Measurements from ENCODE around the gene DEXI. TPM values are rescaled to one million over a fixed set of nuclear protein-coding genes. Genes with fewer than 3 reads are reported as not detected.
A peak's percentile ranks its signal among the peaks of the same experiment; 100 is the strongest.

The DEXI gene
- total and polyA plus RNA-seq, 9 of the 15 experiments (the other 6 are each of a cell fraction or from before 2014, with no cell fraction given) = 2.9 to 40.1 (median 22.0) TPM

DNA sequence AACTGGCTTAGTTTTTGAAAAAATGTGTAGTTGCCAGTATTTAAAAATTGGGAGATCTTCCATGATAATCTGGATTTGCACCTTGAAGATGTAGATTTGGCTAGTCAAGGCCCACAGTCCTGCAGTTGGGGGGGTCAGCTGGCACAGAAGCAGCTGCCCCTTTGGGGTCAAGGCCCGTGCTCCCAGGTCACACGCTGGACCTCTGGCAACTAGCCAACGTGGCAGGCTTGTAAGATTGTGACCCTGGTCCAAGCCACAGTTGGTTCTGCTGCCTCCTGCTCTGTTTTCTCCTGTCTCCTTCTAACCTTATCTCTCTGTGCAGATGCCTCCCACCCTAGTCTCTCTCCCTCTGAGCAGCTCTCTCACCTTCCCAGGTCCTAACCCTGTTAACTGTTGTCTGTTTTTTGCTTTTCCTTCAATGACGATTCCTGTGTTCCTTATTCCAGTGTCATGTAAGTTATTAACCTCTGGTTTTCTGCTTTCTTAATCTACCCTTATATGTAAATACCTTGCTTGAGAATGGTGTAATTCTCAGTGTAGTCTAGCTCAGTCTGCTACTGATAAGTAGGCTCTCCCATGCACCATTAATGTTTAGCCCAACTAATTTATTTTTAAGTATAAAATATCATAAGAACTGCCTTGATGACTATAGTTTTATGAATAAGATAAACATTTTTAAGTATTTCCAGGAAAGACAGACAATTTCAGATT is 30.0 kb upstream of the DEXI start (continued):
- TF ChIP-seq, protein P1, sequence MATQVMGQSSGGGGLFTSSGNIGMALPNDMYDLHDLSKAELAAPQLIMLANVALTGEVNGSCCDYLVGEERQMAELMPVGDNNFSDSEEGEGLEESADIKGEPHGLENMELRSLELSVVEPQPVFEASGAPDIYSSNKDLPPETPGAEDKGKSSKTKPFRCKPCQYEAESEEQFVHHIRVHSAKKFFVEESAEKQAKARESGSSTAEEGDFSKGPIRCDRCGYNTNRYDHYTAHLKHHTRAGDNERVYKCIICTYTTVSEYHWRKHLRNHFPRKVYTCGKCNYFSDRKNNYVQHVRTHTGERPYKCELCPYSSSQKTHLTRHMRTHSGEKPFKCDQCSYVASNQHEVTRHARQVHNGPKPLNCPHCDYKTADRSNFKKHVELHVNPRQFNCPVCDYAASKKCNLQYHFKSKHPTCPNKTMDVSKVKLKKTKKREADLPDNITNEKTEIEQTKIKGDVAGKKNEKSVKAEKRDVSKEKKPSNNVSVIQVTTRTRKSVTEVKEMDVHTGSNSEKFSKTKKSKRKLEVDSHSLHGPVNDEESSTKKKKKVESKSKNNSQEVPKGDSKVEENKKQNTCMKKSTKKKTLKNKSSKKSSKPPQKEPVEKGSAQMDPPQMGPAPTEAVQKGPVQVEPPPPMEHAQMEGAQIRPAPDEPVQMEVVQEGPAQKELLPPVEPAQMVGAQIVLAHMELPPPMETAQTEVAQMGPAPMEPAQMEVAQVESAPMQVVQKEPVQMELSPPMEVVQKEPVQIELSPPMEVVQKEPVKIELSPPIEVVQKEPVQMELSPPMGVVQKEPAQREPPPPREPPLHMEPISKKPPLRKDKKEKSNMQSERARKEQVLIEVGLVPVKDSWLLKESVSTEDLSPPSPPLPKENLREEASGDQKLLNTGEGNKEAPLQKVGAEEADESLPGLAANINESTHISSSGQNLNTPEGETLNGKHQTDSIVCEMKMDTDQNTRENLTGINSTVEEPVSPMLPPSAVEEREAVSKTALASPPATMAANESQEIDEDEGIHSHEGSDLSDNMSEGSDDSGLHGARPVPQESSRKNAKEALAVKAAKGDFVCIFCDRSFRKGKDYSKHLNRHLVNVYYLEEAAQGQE (IDR thresholded peaks at IDR 0.05; ENCODE audit: borderline replicate concordance) = peak; percentile 39; the same call in 1 of the 2 replicates
- TF ChIP-seq, protein P1 (CRISPR knock-in tag; IDR thresholded peaks at IDR 0.05; ENCODE audit: low read depth) = no peak
- peak; percentile 37; the same call in 1 of the 2 replicates for TF ChIP-seq ETV1 (tag; conservative IDR thresholded peaks at IDR 0.05; ENCODE audit: low read depth)
- TF ChIP-seq, protein P2, sequence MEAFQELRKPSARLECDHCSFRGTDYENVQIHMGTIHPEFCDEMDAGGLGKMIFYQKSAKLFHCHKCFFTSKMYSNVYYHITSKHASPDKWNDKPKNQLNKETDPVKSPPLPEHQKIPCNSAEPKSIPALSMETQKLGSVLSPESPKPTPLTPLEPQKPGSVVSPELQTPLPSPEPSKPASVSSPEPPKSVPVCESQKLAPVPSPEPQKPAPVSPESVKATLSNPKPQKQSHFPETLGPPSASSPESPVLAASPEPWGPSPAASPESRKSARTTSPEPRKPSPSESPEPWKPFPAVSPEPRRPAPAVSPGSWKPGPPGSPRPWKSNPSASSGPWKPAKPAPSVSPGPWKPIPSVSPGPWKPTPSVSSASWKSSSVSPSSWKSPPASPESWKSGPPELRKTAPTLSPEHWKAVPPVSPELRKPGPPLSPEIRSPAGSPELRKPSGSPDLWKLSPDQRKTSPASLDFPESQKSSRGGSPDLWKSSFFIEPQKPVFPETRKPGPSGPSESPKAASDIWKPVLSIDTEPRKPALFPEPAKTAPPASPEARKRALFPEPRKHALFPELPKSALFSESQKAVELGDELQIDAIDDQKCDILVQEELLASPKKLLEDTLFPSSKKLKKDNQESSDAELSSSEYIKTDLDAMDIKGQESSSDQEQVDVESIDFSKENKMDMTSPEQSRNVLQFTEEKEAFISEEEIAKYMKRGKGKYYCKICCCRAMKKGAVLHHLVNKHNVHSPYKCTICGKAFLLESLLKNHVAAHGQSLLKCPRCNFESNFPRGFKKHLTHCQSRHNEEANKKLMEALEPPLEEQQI (IDR thresholded peaks at IDR 0.05) = peak; percentile 92; the same call in 1 of the 2 replicates
- 0 out of 2 replicates have a peak, but pooled peaks have one; percentile 29 for TF ChIP-seq ZNF324 (CRISPR knock-in tag; IDR thresholded peaks at IDR 0.05)
- no peak for TF ChIP-seq FOS (IDR thresholded peaks at IDR 0.05; ENCODE audit: extremely low read depth, insufficient read length)
- TF ChIP-seq TCF3 (CRISPR knock-in tag; IDR thresholded peaks at IDR 0.05) = peak; percentile 98
- 0 out of 2 replicates have a peak, but pooled peaks have one; percentile 36 for TF ChIP-seq ZFX (CRISPR knock-in tag; IDR thresholded peaks at IDR 0.05)
- TF ChIP-seq NR2C1 (IDR thresholded peaks at IDR 0.05) = peak; percentile 81
- TF ChIP-seq NR2C1 (tag; IDR thresholded peaks at IDR 0.05) = peak; percentile 86
- TF ChIP-seq, protein P3, sequence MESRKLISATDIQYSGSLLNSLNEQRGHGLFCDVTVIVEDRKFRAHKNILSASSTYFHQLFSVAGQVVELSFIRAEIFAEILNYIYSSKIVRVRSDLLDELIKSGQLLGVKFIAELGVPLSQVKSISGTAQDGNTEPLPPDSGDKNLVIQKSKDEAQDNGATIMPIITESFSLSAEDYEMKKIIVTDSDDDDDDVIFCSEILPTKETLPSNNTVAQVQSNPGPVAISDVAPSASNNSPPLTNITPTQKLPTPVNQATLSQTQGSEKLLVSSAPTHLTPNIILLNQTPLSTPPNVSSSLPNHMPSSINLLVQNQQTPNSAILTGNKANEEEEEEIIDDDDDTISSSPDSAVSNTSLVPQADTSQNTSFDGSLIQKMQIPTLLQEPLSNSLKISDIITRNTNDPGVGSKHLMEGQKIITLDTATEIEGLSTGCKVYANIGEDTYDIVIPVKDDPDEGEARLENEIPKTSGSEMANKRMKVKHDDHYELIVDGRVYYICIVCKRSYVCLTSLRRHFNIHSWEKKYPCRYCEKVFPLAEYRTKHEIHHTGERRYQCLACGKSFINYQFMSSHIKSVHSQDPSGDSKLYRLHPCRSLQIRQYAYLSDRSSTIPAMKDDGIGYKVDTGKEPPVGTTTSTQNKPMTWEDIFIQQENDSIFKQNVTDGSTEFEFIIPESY (CRISPR knock-in tag; IDR thresholded peaks at IDR 0.05) = peak; percentile 34; the same call in 1 of the 2 replicates
- TF ChIP-seq, protein P4, sequence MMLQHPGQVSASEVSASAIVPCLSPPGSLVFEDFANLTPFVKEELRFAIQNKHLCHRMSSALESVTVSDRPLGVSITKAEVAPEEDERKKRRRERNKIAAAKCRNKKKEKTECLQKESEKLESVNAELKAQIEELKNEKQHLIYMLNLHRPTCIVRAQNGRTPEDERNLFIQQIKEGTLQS (IDR thresholded peaks at IDR 0.05) = 0 out of 2 replicates have a peak, but pooled peaks have one; percentile 26
- TF ChIP-seq, protein P4 (CRISPR knock-in tag; conservative IDR thresholded peaks at IDR 0.05) = no peak
- peak; percentile 81; the same call in 1 of the 2 replicates for TF ChIP-seq ZKSCAN8 (CRISPR knock-in tag; IDR thresholded peaks at IDR 0.05)

Measured in K562 (cell line).